GM03348 (cell line): ENCODE measurements around the gene SLC2A8.

Experiments
- DNase-seq: peaks from one replicate; pipeline ENCODE4 v3.0.0; 2012; ENCODE audit warnings: low spot score

SLC2A8 gene

GRCh38 chr9:127437497-127438264, 40.7 kb downstream of the SLC2A8 start:
- no peak for DNase-seq

- DNase-seq = no peak
Observed at GRCh38 chr9:127438394-127438793, 41.4 kb downstream of the SLC2A8 start.

- no peak for DNase-seq
Observed at GRCh38 chr9:127444283-127444920, 47.4 kb downstream of the SLC2A8 start.

GRCh38 chr9:127444921-127445850, 48.2 kb downstream of the SLC2A8 start:
- no peak for DNase-seq

GRCh38 chr9:127445851-127446712, 49.1 kb downstream of the SLC2A8 start:
- no peak for DNase-seq

- DNase-seq = no peak
Observed at GRCh38 chr9:127446713-127447415, 49.9 kb downstream of the SLC2A8 start.

- DNase-seq = no peak
Observed at GRCh38 chr9:127447416-127448111, 50.6 kb downstream of the SLC2A8 start.

GRCh38 chr9:127448112-127448805, 51.3 kb downstream of the SLC2A8 start:
- no peak for DNase-seq

- no peak for DNase-seq
Observed at GRCh38 chr9:127449332-127449966, 52.5 kb downstream of the SLC2A8 start.

GRCh38 chr9:127450243-127450760, 53.3 kb downstream of the SLC2A8 start:
- DNase-seq = peak; percentile 61

- DNase-seq = peak; percentile 97
Observed at GRCh38 chr9:127450830-127451607, 54.0 kb downstream of the SLC2A8 start, which contains the start of the genes LRSAM1 and RPL12. LRSAM1 (plus strand) TSS chr9:127451510; CDS start chr9:127454528, 3,018 bp downstream. RPL12 (minus strand) TSS chr9:127451406; CDS start chr9:127451317, 89 bp downstream.

GRCh38 chr9:127451608-127451857, 54.6 kb downstream of the SLC2A8 start:
- no peak for DNase-seq

- DNase-seq = peak; percentile 74
Observed at GRCh38 chr9:127451858-127452656, 55.1 kb downstream of the SLC2A8 start.

GRCh38 chr9:127452691-127453090, 55.7 kb downstream of the SLC2A8 start:
- DNase-seq = no peak

- DNase-seq = peak; percentile 33
Observed at GRCh38 chr9:127455324-127455992, 58.5 kb downstream of the SLC2A8 start.

GRCh38 chr9:127457191-127457878, 60.4 kb downstream of the SLC2A8 start:
- DNase-seq = no peak
